Erythroblast (primary cell): ENCODE data around the gene ZNF521.

ENCODE experiments used
- DNase-seq, 2 experiments: peaks; one replicate each; lab custom pipeline; 2025; lab: John Stamatoyannopoulos, UW
- GATA1 ChIP-seq: IDR thresholded peaks from 2 replicates; pipeline ENCODE4 v1.6.1; 2011; ENCODE audit warnings: low read depth, mild to moderate bottlenecking, control low read depth, low read length, moderate library complexity
- POLR2A ChIP-seq: IDR thresholded peaks from 2 replicates; pipeline ENCODE4 v1.6.1; 2011; ENCODE audit warnings: mild to moderate bottlenecking, low read length

The ZNF521 gene

GRCh38 chr18:25103468-25104155 lies 248.4 kb downstream of the ZNF521 start:
- no peak for DNase-seq
- no peak for TF ChIP-seq GATA1
- no peak for TF ChIP-seq POLR2A

DNA sequence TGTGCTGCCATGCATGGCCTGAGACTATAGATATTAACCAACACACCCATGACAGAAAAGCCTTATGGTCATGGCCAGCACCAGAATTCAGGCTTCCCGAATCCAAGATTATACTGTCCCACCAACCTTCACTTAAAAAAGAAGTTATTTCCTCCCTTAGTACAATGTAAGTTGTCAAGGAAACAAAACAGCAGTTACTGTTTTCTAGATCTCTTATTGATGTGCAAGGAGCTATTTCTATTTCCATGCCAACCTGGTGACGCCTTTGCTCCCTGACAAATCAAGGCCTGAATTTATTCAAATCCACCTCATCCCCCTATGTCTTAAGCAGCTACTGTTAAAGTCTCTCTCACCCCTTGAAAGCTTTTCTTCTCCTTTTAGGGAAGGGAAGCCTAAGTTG lies 249.3 kb downstream of the ZNF521 start:
- DNase-seq: no peak

GRCh38 chr18:25100418-25100817 lies 251.5 kb downstream of the ZNF521 start:
- TF ChIP-seq POLR2A: no peak
- TF ChIP-seq GATA1: no peak
- DNase-seq: no peak

More for the DNA sequence above, 249.3 kb downstream of the ZNF521 start:
- no peak for TF ChIP-seq POLR2A
- TF ChIP-seq GATA1: no peak

GRCh38 chr18:25099895-25100294 lies 252.1 kb downstream of the ZNF521 start:
- peak; percentile 14 to 29 for DNase-seq
- TF ChIP-seq POLR2A (no peak), GATA1 (no peak)

DNA sequence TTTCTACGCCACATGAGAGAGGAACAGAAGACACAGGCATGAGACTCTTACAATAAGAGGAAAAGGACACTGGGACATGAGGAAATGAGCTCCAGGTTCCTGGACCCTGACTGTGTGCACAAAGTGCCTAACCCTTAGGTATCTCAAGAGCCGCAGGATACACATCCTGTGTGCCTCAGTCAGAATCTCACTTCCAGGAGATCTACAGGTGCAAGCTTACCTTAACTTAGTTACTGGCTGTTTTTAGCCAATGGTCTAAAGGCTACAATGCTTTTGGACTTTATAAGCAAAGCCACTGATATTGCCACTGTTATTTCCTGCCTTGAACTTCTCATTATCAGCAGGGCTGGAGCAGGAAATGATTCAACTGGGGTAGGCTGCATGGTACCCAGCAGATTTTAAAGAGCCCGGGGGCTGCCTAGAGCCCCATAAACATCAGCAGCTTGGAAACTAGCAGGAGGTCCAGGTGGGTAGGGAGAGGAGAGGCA lies 254.4 kb downstream of the ZNF521 start:
- TF ChIP-seq POLR2A (no peak), GATA1 (no peak)
- DNase-seq: no peak

DNA sequence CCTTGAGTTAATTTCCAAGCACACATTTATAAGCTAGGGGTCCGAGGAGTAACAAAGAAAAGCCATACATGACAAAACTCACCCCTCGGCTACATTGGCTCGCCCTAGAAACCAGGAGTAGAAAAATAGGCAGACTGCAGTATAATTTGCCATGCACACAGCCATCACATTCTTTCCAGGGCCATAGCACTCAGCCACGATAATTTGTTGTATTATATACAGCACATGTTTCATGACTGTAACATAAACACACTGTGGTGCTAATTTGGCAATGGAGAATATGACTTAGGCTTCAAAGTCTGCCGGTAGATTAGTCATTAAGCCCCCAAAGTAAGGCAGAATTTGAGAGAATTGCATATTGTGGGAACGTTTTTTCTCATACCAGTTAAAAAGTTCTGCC lies 254.9 kb downstream of the ZNF521 start:
- TF ChIP-seq POLR2A: no peak
- TF ChIP-seq GATA1: no peak
- DNase-seq: no peak

DNA sequence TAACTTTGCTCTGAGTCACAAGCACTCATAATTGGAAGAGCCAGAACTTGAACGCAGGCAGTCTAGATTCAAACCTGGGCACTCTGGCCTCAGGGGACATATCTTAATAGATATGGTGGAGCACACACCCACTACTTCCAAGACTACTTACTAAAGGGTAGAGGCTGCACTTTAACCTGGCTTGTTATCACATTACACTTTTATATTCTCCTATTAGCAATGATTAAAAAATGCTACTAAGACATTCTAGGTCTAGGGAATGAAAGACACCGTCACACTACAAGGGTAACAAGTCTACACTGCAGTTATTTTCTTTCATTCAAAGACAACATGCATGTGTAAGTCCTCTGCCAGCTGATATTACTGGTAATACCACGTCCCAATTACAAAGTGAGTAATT lies 258.8 kb downstream of the ZNF521 start:
- TF ChIP-seq GATA1: no peak
- TF ChIP-seq POLR2A: no peak
- no peak for DNase-seq

- no peak for TF ChIP-seq GATA1
- no peak for TF ChIP-seq POLR2A
- DNase-seq: no peak
Measured at GRCh38 chr18:25089470-25089869, 262.5 kb downstream of the ZNF521 start.

DNA sequence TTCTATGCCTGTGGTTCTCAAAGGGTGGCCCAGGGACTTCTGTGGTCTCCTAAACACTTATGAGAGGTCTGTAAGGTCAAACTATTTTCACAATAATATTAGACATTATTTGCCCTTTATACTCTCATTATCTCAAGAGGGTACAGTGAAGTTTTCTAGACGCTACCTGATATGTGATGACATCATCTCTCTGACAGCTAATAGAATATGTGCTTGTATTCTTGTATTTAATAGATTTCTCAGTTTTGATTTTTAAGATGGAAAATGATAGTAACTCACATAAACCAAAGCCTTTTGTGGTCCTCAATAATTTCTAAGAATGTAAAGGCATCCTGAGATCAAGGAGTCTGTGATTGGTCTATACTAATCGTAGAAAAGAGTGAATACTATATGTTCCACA lies 265.1 kb downstream of the ZNF521 start:
- no peak for TF ChIP-seq POLR2A
- TF ChIP-seq GATA1: no peak
- DNase-seq: no peak

DNA sequence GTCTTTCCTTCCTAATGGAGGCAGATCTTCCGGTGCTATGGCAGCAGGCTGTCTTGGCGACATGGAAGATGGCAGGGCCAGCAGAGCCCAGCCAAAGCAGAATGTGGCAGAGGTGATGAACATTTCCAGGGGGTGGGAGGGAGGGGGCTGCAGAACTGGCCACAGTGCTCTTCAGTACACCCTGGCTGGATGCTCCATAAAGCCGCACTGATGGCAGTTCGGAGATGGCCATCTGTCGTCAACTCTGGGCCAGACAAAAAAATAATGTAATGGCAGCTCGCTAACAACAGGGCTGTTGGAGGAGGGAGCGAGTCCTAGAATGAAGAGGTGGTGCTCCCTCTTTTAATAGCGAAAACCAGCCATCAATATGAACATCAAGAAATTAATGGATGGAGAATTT lies 271.0 kb downstream of the ZNF521 start:
- DNase-seq: no peak
- TF ChIP-seq POLR2A (no peak), GATA1 (no peak)

DNA sequence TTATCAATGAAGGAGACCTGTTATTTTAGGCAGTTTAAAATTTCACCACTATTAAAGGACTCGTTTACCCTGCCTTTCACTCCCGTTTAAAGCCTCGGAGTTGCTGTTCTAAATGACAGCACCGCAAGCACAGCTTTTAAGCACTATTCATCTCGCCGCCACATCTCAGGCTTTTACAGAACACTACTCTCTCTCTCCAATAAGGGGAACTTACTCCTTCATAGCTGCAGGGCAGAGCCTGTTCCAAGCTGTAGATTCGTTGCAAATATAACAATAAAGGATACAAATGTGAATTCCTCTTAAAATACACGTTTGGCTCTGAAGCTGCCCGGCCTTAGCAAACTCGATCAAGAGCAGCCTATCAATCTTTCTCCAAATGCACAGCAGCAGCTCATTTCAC lies 271.8 kb downstream of the ZNF521 start:
- no peak for DNase-seq
- TF ChIP-seq POLR2A (no peak), GATA1 (no peak)

DNA sequence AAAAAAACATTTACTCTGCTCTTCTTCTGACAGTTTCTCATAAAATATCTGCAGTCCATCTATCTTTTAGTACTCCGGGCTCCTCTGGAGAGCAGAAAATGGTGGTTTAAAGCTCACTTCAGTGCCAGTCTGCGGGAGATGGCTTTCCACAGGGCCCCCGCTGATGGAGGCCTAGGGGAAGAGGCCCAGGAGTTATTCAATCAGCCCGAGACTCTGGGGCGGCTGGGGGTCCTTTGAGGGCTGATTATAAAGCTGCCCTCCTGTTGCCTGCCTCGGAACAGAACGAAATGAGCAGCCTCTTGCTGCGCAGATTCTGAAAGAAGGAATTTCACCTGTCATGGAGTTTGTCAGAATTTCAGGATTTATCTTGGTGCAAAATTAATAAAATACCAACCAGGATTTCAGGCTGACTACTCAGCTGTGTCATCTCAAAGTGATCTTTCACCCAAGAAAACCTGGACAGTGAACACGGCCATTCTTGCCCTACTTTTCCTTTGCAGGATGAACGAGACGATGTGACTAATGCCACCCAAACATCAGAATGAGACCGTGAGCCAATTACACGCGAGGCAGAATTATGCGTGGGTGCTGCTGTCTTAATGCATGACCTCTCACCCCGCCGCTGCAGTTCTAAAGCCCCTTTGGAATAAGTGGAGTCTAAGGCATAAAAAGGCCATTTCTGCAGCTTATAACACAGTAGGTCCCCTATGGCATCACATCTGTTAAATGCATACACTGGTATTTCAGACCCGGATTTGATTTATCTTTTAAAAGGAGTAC lies 273.8 kb downstream of the ZNF521 start:
- DNase-seq: no peak
- TF ChIP-seq POLR2A (no peak), GATA1 (no peak)

GRCh38 chr18:25077038-25077943 lies 274.7 kb downstream of the ZNF521 start:
- no peak for TF ChIP-seq POLR2A
- TF ChIP-seq GATA1: no peak
- DNase-seq: no peak
